Neural cell (in vitro differentiated cells): ENCODE data around the gene NKAPD1.

Experiments
- CTCF ChIP-seq: fragments of 450-650 bp; IDR thresholded peaks from 2 replicates; pipeline ENCODE4 v1.5.1; 2014; ENCODE audit warnings: antibody characterized with exemption, mild to moderate bottlenecking, moderate library complexity; ENCODE audit not compliant: poor library complexity, severe bottlenecking
- EZH2 ChIP-seq: fragments of 200-600, 300-800 bp; shearing (Covaris generic), sonication (generic); IDR thresholded peaks from 2 replicates; pipeline ENCODE4 v1.6.1; 2014; ENCODE audit warnings: antibody characterized with exemption, low read length, borderline replicate concordance, mild to moderate bottlenecking; ENCODE audit not compliant: insufficient read depth, poor library complexity, severe bottlenecking
- MXI1 ChIP-seq: fragments of 450-650 bp; conservative IDR thresholded peaks from 2 replicates; pipeline ENCODE4 v1.6.1; 2014; ENCODE audit warnings: antibody characterized with exemption, mild to moderate bottlenecking; ENCODE audit not compliant: poor library complexity, severe bottlenecking
- POLR2AphosphoS5 ChIP-seq: IDR thresholded peaks from 2 replicates; pipeline ENCODE4 v1.6.1; 2012
- RAD21 ChIP-seq: fragments of 450-650 bp; conservative IDR thresholded peaks from 2 replicates; pipeline ENCODE4 v1.6.1; 2014; ENCODE audit warnings: antibody characterized with exemption, mild to moderate bottlenecking, moderate library complexity
- REST ChIP-seq: IDR thresholded peaks from 2 replicates; pipeline ENCODE4 v1.6.1; 2012; ENCODE audit warnings: borderline replicate concordance
- SMC3 ChIP-seq: fragments of 450-650 bp; conservative IDR thresholded peaks from 2 replicates; pipeline ENCODE4 v1.6.1; 2014; ENCODE audit warnings: antibody characterized with exemption, mild to moderate bottlenecking, moderate library complexity; ENCODE audit not compliant: poor library complexity
- TAF1 ChIP-seq: IDR thresholded peaks from 2 replicates; pipeline ENCODE4 v1.6.1; 2012; ENCODE audit warnings: low read depth

GRCh38 chr11:112121981-112122615, 48.0 kb downstream of the NKAPD1 start:
- TF ChIP-seq CTCF: no peak
- no peak for TF ChIP-seq MXI1
- no peak for TF ChIP-seq RAD21
- TF ChIP-seq EZH2: no peak
- TF ChIP-seq SMC3: no peak
- no peak for TF ChIP-seq TAF1
- no peak for TF ChIP-seq POLR2AphosphoS5
- no peak for TF ChIP-seq REST
